SU-DHL-6 (cell line): ENCODE data around the gene CFAP107.

Source experiments
- H2AFZ ChIP-seq: fragments of 200-600 bp; sonication (generic); 2 replicates; pipeline ENCODE4 v1.6.1; 2014; ENCODE audit warnings: low read depth, mild to moderate bottlenecking, moderate library complexity, mixed read lengths, antibody characterized with exemption, low read length; ENCODE audit not compliant: severe bottlenecking
- H3F3A ChIP-seq: fragments of 200-600 bp; shearing (Covaris generic); 2 replicates; pipeline ENCODE4 v1.6.0; 2016; ENCODE audit warnings: antibody characterized with exemption, mild to moderate bottlenecking; ENCODE audit not compliant: insufficient read depth
- H3K27ac ChIP-seq: fragments of 200-600 bp; sonication (generic); 2 replicates; pipeline ENCODE4 v1.5.1; 2016; ENCODE audit warnings: low read depth, mild to moderate bottlenecking, low read length, moderate library complexity, mixed read lengths
- H3K27me3 ChIP-seq: fragments of 200-600 bp; sonication (generic), shearing (Covaris generic); 2 replicates; pipeline ENCODE4 v1.6.0; 2014; ENCODE audit warnings: mild to moderate bottlenecking, low read length
- H3K36me3 ChIP-seq: fragments of 200-600 bp; sonication (generic); 2 replicates; pipeline ENCODE4 v1.6.1; 2014; ENCODE audit warnings: mild to moderate bottlenecking, low read length, mixed read lengths
- H3K4me2 ChIP-seq: fragments of 300-600, 200-600 bp; shearing (Covaris generic), sonication (generic); 2 replicates; pipeline ENCODE4 v1.6.0; 2014; ENCODE audit warnings: low read length, low read depth, mild to moderate bottlenecking; ENCODE audit not compliant: poor library complexity, severe bottlenecking
- H3K4me3 ChIP-seq: fragments of 200-600 bp; sonication (generic); 2 replicates; pipeline ENCODE4 v1.5.1; 2014; ENCODE audit warnings: antibody characterized with exemption, low read length, mild to moderate bottlenecking, mixed read lengths; ENCODE audit not compliant: insufficient read depth, poor library complexity, severe bottlenecking
- H3K79me2 ChIP-seq: fragments of 200-600 bp; sonication (generic); 2 replicates; pipeline ENCODE4 v1.6.1; 2014; ENCODE audit warnings: mild to moderate bottlenecking, low read length, moderate library complexity; ENCODE audit not compliant: insufficient read depth
- H3K9ac ChIP-seq: fragments of 200-600 bp; sonication (generic); 2 replicates; pipeline ENCODE4 v1.7.0; 2014; ENCODE audit warnings: mild to moderate bottlenecking, low read length
- H3K9me2 ChIP-seq: fragments of 200-600 bp; sonication (generic); replicated peaks from 2 replicates; pipeline ENCODE4 v1.6.1; 2014; ENCODE audit warnings: low read length; ENCODE audit not compliant: insufficient read depth
- H3K9me3 ChIP-seq: fragments of 200-600 bp; sonication (generic); 2 replicates; pipeline ENCODE4 v1.6.1; 2014; ENCODE audit warnings: low read length, mixed read lengths; ENCODE audit not compliant: insufficient read depth
- H4K20me1 ChIP-seq: fragments of 200-600 bp; sonication (generic); 2 replicates; pipeline ENCODE4 v1.6.1; 2014; ENCODE audit warnings: low read depth, mild to moderate bottlenecking, antibody characterized with exemption, low read length, moderate library complexity, mixed read lengths
- CTCF ChIP-seq: fragments of 200-600 bp; sonication (generic); IDR thresholded peaks from one replicate; pipeline ENCODE4 v1.5.1; 2017; ENCODE audit warnings: antibody characterized with exemption, mild to moderate bottlenecking, low read length, moderate library complexity; ENCODE audit not compliant: insufficient read depth, poor library complexity, severe bottlenecking
- EZH2phosphoT487 ChIP-seq: fragments of 200-600 bp; sonication (generic), shearing (Covaris generic); conservative IDR thresholded peaks from 2 replicates; pipeline ENCODE4 v1.6.1; 2018; ENCODE audit warnings: mild to moderate bottlenecking, antibody characterized with exemption, low read length, moderate library complexity, mixed read lengths

CFAP107 gene

GRCh38 chr1:12738934-12739333 lies 7.1 kb upstream of the CFAP107 start:
- Histone ChIP-seq H3K27me3 (no peaks in the 10 kb centered on the region), H3F3A (no peaks in the 10 kb centered on the region), H3K9me3 (no peaks in the 10 kb centered on the region), H2AFZ (no peak overlapping the region), H3K9ac (no peak overlapping the region), H3K4me2 (no peak overlapping the region), H3K79me2 (no peaks in the 10 kb centered on the region), H3K4me3 (no peak overlapping the region), H4K20me1 (no peaks in the 10 kb centered on the region), H3K9me2 (no peaks in the 10 kb centered on the region), H3K36me3 (no peaks in the 10 kb centered on the region), H3K27ac (no peak overlapping the region)
- TF ChIP-seq EZH2phosphoT487 (no peak), CTCF (no peak)

- no peaks in the 10 kb centered on the region for H3K27me3 ChIP-seq
- no peaks in the 10 kb centered on the region for H4K20me1 ChIP-seq
- no peak overlapping the region for H3K9ac ChIP-seq
- H2AFZ ChIP-seq = no peak overlapping the region
- no peak overlapping the region for H3K27ac ChIP-seq
- H3K36me3 ChIP-seq = no peaks in the 10 kb centered on the region
- H3K79me2 ChIP-seq = no peaks in the 10 kb centered on the region
- no peaks in the 10 kb centered on the region for H3K9me3 ChIP-seq
- no peaks in the 10 kb centered on the region for H3K9me2 ChIP-seq
- TF ChIP-seq CTCF = no peak
- TF ChIP-seq EZH2phosphoT487 = no peak
- H3F3A ChIP-seq = no peaks in the 10 kb centered on the region
- H3K4me3 ChIP-seq = no peak overlapping the region
- H3K4me2 ChIP-seq = no peak overlapping the region
Measured at GRCh38 chr1:12739613-12740012, 6.4 kb upstream of the CFAP107 start.

- no peak overlapping the region for H3K4me3 ChIP-seq
- H3K4me2 ChIP-seq = no peak overlapping the region
- no peaks in the 10 kb centered on the region for H4K20me1 ChIP-seq
- no peak overlapping the region for H3K9ac ChIP-seq
- no peak overlapping the region for H2AFZ ChIP-seq
- H3K79me2 ChIP-seq = no peaks in the 10 kb centered on the region
- TF ChIP-seq CTCF = no peak
- no peak for TF ChIP-seq EZH2phosphoT487
- no peak overlapping the region for H3K27ac ChIP-seq
- H3K9me2 ChIP-seq = no peaks in the 10 kb centered on the region
- no peaks in the 10 kb centered on the region for H3F3A ChIP-seq
- no peaks in the 10 kb centered on the region for H3K27me3 ChIP-seq
- no peaks in the 10 kb centered on the region for H3K9me3 ChIP-seq
- no peaks in the 10 kb centered on the region for H3K36me3 ChIP-seq
Measured at GRCh38 chr1:12741946-12742345, 4.1 kb upstream of the CFAP107 start.
